A549 (cell line): ENCODE data around the gene NUDT16L1. TPM values are rescaled to one million over a fixed set of nuclear protein-coding genes. Genes with fewer than 3 reads are reported as not detected.

Experiments
- ATAC-seq, 2 experiments: fragments of 200-7000 bp in 1 of 2; fragments of >200 bp in 1 of 2; cut with Nextera tagmentation in 1 of 2; cut with Tn5 transposase in 1 of 2; 3 replicates each; pipeline versions ENCODE4 v1.8.0 to v1.9.1; 2018 to 2020; ENCODE audit warnings: mild to moderate bottlenecking in 1 of 2, moderate library complexity in 1 of 2
- CTCF ChIA-PET: fragments of 300-600 bp; sonication (Branson Sonifier 250); formaldehyde crosslinking; extraction: SDS; loops from one replicate; lab custom pipeline; 2021; ENCODE audit warnings: antibody characterized with exemption, inconsistent platforms; lab: Yijun Ruan, JAX
- POLR2A ChIA-PET: fragments of 350-600 bp; formaldehyde crosslinking; extraction: SDS; loops from one replicate; lab custom pipeline; 2021; ENCODE audit warnings: antibody characterized with exemption, inconsistent platforms; lab: Yijun Ruan, JAX
- DNase-seq, 2 experiments: peaks; one replicate each; pipeline versions ENCODE4 v3.0.0 to v3.0.0-alpha.2; 2011 to 2016; ENCODE audit warnings: low read depth in 1 of 2, low spot score in 1 of 2
- FAIRE-seq: peaks from 2 replicates; lab custom pipeline; 2011; peaks lifted over from hg19 to GRCh38; lab: Jason Lieb, UNC
- H3K27ac ChIP-seq, 2 experiments: fragments of >200 bp; sonication (Bioruptor Twin); formaldehyde crosslinking; 3 replicates each; pipeline ENCODE4 v1.5.1; 2016 to 2017
- H3K4me1 ChIP-seq: fragments of >200 bp; sonication (Bioruptor Twin); formaldehyde crosslinking; 3 replicates; pipeline ENCODE4 v1.6.1; 2016
- H3K4me2 ChIP-seq: fragments of >200 bp; sonication (Bioruptor Twin); formaldehyde crosslinking; 3 replicates; pipeline ENCODE4 v1.6.1; 2016
- H3K4me3 ChIP-seq: fragments of >200 bp; sonication (Bioruptor Twin); formaldehyde crosslinking; 3 replicates; pipeline ENCODE4 v1.5.1; 2016
- H3K9me3 ChIP-seq: fragments of >200 bp; sonication (Bioruptor Twin); formaldehyde crosslinking; 3 replicates; pipeline ENCODE4 v1.6.1; 2016
- CHD2 ChIP-seq: fragments of 150-350 bp; IDR thresholded peaks from 2 replicates; pipeline ENCODE4 v1.6.1; 2014; ENCODE audit warnings: low read length; ENCODE audit not compliant: partially characterized antibody
- CHD4 ChIP-seq: fragments of 200-600 bp; sonication (generic); IDR thresholded peaks from 2 replicates; pipeline ENCODE4 v1.6.1; 2016; ENCODE audit warnings: antibody characterized with exemption, mild to moderate bottlenecking, borderline replicate concordance
- EHF ChIP-seq: fragments of 250-450 bp; sonication (Bioruptor Pico); IDR thresholded peaks from 2 replicates; pipeline ENCODE4 v1.5.0; 2020; ENCODE audit warnings: mild to moderate bottlenecking
- FOXS1 ChIP-seq: fragments of 250-450 bp; sonication (Bioruptor Pico); IDR thresholded peaks from 2 replicates; pipeline ENCODE4 v1.5.0; 2020; ENCODE audit warnings: mild to moderate bottlenecking, moderate library complexity
- GATA3 ChIP-seq: IDR thresholded peaks from 2 replicates; pipeline ENCODE4 v1.6.1; 2012; ENCODE audit warnings: borderline replicate concordance
- HDAC2 ChIP-seq: fragments of 200-600 bp; sonication (generic); IDR thresholded peaks from 2 replicates; pipeline ENCODE4 v1.6.1; 2016
- HOXA7 ChIP-seq: fragments of 250-450 bp; sonication (Bioruptor Pico); IDR thresholded peaks from 2 replicates; pipeline ENCODE4 v1.5.0; 2020; ENCODE audit warnings: mild to moderate bottlenecking, moderate library complexity
- HOXB5 ChIP-seq: fragments of 250-450 bp; sonication (Bioruptor Pico); IDR thresholded peaks from 2 replicates; pipeline ENCODE4 v1.5.0; 2020; ENCODE audit warnings: mild to moderate bottlenecking, moderate library complexity
- KDM5A ChIP-seq: fragments of 200-600 bp; sonication (generic); IDR thresholded peaks from 2 replicates; pipeline ENCODE4 v1.6.1; 2016; ENCODE audit warnings: antibody characterized with exemption, mild to moderate bottlenecking
- MAFK ChIP-seq: fragments of 450-650 bp; IDR thresholded peaks from 2 replicates; pipeline ENCODE4 v1.6.1; 2014; ENCODE audit not compliant: partially characterized antibody
- MYC ChIP-seq: IDR thresholded peaks from 2 replicates; pipeline ENCODE4 v1.6.1; 2012; ENCODE audit warnings: mild to moderate bottlenecking, inconsistent platforms, low read length, improper control_type of control experiment, borderline replicate concordance
- NPAS2 ChIP-seq: fragments of 250-450 bp; sonication (Bioruptor Pico); IDR thresholded peaks from 2 replicates; pipeline ENCODE4 v1.8.0; 2022; ENCODE audit warnings: mild to moderate bottlenecking, moderate library complexity, borderline replicate concordance
- PHF8 ChIP-seq: fragments of 200-600 bp; sonication (generic); IDR thresholded peaks from 2 replicates; pipeline ENCODE4 v1.6.1; 2016; ENCODE audit warnings: low read depth, mild to moderate bottlenecking, antibody characterized with exemption, moderate library complexity, borderline replicate concordance
- RARB ChIP-seq: fragments of 250-450 bp; sonication (Bioruptor Pico); IDR thresholded peaks from 2 replicates; pipeline ENCODE4 v1.8.0; 2021; ENCODE audit warnings: mild to moderate bottlenecking, moderate library complexity
- RCOR1 ChIP-seq: fragments of 150-350 bp; IDR thresholded peaks from 2 replicates; pipeline ENCODE4 v1.6.1; 2014; ENCODE audit warnings: antibody characterized with exemption, low read length, low read depth
- RFX5 ChIP-seq: fragments of 450-650 bp; IDR thresholded peaks from 2 replicates; pipeline ENCODE4 v1.7.1; 2014; ENCODE audit warnings: antibody characterized with exemption, mild to moderate bottlenecking, moderate library complexity
- SMC3 ChIP-seq: fragments of >200 bp; sonication (Bioruptor Twin); formaldehyde crosslinking; IDR thresholded peaks from 3 replicates; pipeline ENCODE4 v1.6.1; 2018; ENCODE audit warnings: inconsistent platforms
- TFCP2L1 ChIP-seq: fragments of 250-450 bp; sonication (Bioruptor Pico); IDR thresholded peaks from 2 replicates; pipeline ENCODE4 v1.5.0; 2021; ENCODE audit warnings: mild to moderate bottlenecking
- TP53 ChIP-seq: fragments of 250-450 bp; sonication (Bioruptor Pico); IDR thresholded peaks from 2 replicates; pipeline ENCODE4 v1.5.0; 2021; ENCODE audit warnings: mild to moderate bottlenecking, moderate library complexity
- ZFP36 ChIP-seq: fragments of 450-650 bp; IDR thresholded peaks from 2 replicates; pipeline ENCODE4 v1.6.1; 2014; ENCODE audit warnings: borderline replicate concordance; ENCODE audit not compliant: partially characterized antibody
- WGBS: methylation state at CpG from one replicate; pipeline ENCODE4 v1.1.6; 2017; ENCODE audit errors: missing lambda C conversion rate; 5-methylcytosine and 5-hydroxymethylcytosine counted together
- polyA plus RNA-seq, 4 experiments: library from polyadenylated mRNA; depleted of rRNA in 3 of 4; stranded (reverse); fragments of >200 nt; fragmentation: RNase III in 1 of 4; extraction: RNeasy Plus Mini Kit Qiagen cat#74134 plus additional on column Dnase treatment in 1 of 4; gene quantifications; 2 replicates in 3 of 4; 3 replicates in 1 of 4; pipeline ENCODE4 v1.2.3, GENCODE V29; 2011 to 2017
- TF ChIP-seq, protein P1 (sequence below): fragments of >200 bp; sonication (Bioruptor Twin); formaldehyde crosslinking; IDR thresholded peaks from 3 replicates; pipeline ENCODE4 v1.5.1; 2016
- TF ChIP-seq, protein P2 (sequence below): IDR thresholded peaks from 2 replicates; pipeline ENCODE4 v1.6.1; 2012
- TF ChIP-seq, protein P3 (sequence below): fragments of 250-450 bp; sonication (Bioruptor Pico); IDR thresholded peaks from 2 replicates; pipeline ENCODE4 v1.5.0; 2021; ENCODE audit warnings: mild to moderate bottlenecking, moderate library complexity, borderline replicate concordance
- TF ChIP-seq, protein P4 (sequence below): fragments of >200 bp; sonication (Bioruptor Twin); formaldehyde crosslinking; IDR thresholded peaks from 3 replicates; pipeline ENCODE4 v1.6.1; 2016

The NUDT16L1 gene
- polyA plus RNA-seq, 2 of the 4 experiments (the other 2 are of a cell fraction), result 15.5 to 22.9 TPM

DNA sequence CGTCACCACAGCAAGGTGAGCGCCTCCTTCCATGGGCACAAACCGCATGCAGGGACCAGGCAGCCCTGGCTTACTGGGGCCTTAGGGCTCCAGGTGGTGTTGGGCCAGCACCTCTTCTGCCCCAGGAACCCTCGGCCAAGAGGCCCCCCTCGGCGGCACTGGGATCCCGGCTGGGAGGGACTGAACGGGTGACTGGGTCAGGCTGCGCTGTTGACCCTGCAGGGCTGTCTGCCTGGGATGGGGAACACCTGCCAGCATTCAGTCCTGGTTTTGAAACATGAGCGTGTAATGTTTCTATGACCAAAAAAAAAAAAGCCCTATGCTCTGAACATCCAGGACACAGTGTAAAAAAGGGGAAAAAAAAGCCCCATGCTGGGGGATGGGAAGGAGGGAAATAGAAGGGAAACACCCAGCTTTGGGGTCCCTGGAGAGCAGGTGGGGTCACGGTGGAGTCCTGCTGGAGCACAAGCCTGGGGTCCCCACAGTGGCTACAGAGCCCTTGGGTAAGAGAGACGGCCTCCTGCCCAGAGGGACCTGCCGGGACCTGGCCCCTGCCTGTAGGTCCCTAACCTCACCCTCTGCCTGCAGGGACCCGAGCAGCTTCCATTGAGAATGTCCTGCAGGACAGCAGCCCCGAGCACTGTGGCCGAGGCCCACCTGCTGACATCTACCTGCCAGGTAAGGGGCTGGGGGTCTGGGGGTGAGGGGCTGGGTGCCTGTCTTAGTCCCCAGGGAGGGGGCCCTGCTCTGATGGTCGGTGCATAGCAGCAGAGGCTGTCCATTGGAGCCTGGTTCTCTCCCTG is 9.9 kb upstream of the NUDT16L1 start:
- WGBS, result 88% methylated on average over 14 of the region's 17 CpGs
- H3K4me3 ChIP-seq, result no peak overlapping the region
- H3K4me1 ChIP-seq, result no peaks in the 10 kb centered on the region
- no peaks in the 10 kb centered on the region for H3K9me3 ChIP-seq
- no peak for DNase-seq
- TF ChIP-seq RCOR1, result no peak
- TF ChIP-seq, protein P1, sequence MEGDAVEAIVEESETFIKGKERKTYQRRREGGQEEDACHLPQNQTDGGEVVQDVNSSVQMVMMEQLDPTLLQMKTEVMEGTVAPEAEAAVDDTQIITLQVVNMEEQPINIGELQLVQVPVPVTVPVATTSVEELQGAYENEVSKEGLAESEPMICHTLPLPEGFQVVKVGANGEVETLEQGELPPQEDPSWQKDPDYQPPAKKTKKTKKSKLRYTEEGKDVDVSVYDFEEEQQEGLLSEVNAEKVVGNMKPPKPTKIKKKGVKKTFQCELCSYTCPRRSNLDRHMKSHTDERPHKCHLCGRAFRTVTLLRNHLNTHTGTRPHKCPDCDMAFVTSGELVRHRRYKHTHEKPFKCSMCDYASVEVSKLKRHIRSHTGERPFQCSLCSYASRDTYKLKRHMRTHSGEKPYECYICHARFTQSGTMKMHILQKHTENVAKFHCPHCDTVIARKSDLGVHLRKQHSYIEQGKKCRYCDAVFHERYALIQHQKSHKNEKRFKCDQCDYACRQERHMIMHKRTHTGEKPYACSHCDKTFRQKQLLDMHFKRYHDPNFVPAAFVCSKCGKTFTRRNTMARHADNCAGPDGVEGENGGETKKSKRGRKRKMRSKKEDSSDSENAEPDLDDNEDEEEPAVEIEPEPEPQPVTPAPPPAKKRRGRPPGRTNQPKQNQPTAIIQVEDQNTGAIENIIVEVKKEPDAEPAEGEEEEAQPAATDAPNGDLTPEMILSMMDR, result 0 out of 3 replicates have a peak, but pooled peaks have one; percentile 1
- TF ChIP-seq, all 56 proteins: peak for 1
- Histone ChIP-seq H3K4me2 (no peak overlapping the region), H3K27ac (no peak overlapping the region)
- ChIA-PET POLR2A (no interaction called here), CTCF (interaction anchor here (0.5 to 2.0 kb wide), 14 partner anchors 12 to 207 kb away, joined by 3 to 8 read pairs (median 3); partner anchors contain the start of gene HMOX2)
- FAIRE-seq (no peak), ATAC-seq (no peak; a peak in 1 of 6 replicates)

DNA sequence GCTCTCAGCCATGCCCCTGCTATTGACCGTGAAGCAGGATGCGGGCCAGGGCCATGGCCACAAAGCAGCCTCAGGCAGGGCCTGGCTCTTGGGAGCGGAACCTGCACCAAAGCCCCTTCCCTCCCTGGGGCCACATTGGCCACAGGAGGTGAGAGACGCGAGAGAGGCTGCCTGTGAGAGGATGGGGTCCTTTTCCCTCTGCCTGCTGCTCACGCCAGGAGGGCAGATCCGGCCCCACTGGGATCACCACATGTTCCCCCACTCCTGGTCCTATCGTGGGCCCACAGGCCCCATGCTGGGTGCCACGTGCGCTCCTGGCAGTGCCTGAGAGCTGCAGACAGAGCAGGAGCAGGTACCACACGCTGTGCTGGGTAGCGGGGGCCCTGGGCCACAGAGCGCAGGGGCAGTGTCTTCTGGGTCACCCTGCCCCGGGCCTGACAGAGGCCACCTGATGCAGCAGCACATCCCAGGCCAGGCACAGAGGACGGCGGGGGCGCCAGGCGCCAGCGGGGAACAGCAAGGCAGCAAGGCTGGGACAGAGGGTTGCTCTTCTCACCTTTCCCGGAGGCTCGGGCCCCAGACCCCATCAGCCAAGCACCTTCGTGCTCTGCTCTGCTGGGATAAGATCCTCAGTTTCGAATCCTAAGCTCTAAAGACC is 9.2 kb upstream of the NUDT16L1 start:
- no peak for FAIRE-seq
- ChIA-PET CTCF (interaction anchor here (0.5 to 2.0 kb wide), 4 partner anchors 11 to 208 kb away, joined by 3 to 8 read pairs (median 3); partner anchors contain the start of gene HMOX2), POLR2A (no interaction called here)
- WGBS, result 93% methylated on average over 17 of the region's 23 CpGs
- no peaks in the 10 kb centered on the region for H3K4me1 ChIP-seq
- H3K4me2 ChIP-seq, result no peak overlapping the region
- H3K4me3 ChIP-seq, result no peak overlapping the region
- TF ChIP-seq PHF8 (no peak), CHD4 (no peak), FOXS1 (CRISPR knock-in tag) (no peak), RCOR1 (no peak), CHD2 (no peak), TP53 (CRISPR knock-in tag) (no peak), MYC (no peak), TFCP2L1 (CRISPR knock-in tag) (no peak), NPAS2 (CRISPR knock-in tag) (no peak), KDM5A (no peak), ZFP36 (no peak), SMC3 (no peak), GATA3 (no peak), MAFK (no peak)
- TF ChIP-seq, protein P2, sequence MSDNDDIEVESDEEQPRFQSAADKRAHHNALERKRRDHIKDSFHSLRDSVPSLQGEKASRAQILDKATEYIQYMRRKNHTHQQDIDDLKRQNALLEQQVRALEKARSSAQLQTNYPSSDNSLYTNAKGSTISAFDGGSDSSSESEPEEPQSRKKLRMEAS, result no peak
- DNase-seq, result no peak
- H3K9me3 ChIP-seq, result no peaks in the 10 kb centered on the region
- no peak overlapping the region for H3K27ac ChIP-seq
- no peak for ATAC-seq

DNA sequence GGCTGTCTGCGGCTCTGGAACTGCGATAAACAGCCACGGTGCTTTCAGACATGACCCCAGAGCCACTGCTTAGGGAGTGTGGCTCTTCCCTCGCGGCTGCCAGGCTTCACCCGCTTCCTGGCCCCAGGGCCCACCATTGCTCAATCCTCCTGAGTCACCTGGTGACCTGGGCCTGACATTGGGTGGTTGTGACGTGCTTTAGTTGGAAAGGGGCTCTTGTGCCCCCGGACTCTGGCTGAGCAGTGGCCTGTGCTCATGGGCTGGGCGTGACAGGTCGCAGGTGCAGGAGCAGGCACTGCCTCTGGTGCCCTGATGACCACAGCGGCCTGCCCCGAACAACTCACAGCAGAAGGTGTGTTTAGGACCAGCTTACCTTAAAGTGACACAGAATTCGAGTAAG is 8.6 kb upstream of the NUDT16L1 start:
- 87% methylated on average over 12 of the region's 13 CpGs for WGBS
- FAIRE-seq (no peak), ATAC-seq (no peak), DNase-seq (no peak)
- Histone ChIP-seq H3K9me3 (no peaks in the 10 kb centered on the region), H3K4me3 (no peak overlapping the region), H3K4me2 (no peak overlapping the region), H3K4me1 (no peaks in the 10 kb centered on the region), H3K27ac (no peak overlapping the region)
- POLR2A ChIA-PET, result no interaction called here
- CTCF ChIA-PET, result interaction anchor here (1.1 kb wide), 1 partner anchor 208 kb away, joined by 3 read pairs; the partner anchor contains the start of gene HMOX2
- TF ChIP-seq HOXB5 (CRISPR knock-in tag), result no peak
- TF ChIP-seq RARB, result no peak
- TF ChIP-seq HDAC2, result no peak
- no peak for TF ChIP-seq EHF (CRISPR knock-in tag)
- no peak for TF ChIP-seq RFX5
- TF ChIP-seq, protein P3, sequence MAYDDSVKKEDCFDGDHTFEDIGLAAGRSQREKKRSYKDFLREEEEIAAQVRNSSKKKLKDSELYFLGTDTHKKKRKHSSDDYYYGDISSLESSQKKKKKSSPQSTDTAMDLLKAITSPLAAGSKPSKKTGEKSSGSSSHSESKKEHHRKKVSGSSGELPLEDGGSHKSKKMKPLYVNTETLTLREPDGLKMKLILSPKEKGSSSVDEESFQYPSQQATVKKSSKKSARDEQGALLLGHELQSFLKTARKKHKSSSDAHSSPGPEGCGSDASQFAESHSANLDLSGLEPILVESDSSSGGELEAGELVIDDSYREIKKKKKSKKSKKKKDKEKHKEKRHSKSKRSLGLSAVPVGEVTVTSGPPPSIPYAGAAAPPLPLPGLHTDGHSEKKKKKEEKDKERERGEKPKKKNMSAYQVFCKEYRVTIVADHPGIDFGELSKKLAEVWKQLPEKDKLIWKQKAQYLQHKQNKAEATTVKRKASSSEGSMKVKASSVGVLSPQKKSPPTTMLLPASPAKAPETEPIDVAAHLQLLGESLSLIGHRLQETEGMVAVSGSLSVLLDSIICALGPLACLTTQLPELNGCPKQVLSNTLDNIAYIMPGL (CRISPR knock-in tag), result no peak
- no peak for TF ChIP-seq HOXA7 (CRISPR knock-in tag)
- TF ChIP-seq, protein P4, sequence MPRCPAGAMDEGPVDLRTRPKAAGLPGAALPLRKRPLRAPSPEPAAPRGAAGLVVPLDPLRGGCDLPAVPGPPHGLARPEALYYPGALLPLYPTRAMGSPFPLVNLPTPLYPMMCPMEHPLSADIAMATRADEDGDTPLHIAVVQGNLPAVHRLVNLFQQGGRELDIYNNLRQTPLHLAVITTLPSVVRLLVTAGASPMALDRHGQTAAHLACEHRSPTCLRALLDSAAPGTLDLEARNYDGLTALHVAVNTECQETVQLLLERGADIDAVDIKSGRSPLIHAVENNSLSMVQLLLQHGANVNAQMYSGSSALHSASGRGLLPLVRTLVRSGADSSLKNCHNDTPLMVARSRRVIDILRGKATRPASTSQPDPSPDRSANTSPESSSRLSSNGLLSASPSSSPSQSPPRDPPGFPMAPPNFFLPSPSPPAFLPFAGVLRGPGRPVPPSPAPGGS, result no peak
